ENCODE measurements around the gene WBP2.
"Not testable (repeated sequence)": the region's sequence is repeated elsewhere in the genome, so short reads cannot be mapped to it uniquely, and the experiment has no call there.

WBP2 gene

DNA sequence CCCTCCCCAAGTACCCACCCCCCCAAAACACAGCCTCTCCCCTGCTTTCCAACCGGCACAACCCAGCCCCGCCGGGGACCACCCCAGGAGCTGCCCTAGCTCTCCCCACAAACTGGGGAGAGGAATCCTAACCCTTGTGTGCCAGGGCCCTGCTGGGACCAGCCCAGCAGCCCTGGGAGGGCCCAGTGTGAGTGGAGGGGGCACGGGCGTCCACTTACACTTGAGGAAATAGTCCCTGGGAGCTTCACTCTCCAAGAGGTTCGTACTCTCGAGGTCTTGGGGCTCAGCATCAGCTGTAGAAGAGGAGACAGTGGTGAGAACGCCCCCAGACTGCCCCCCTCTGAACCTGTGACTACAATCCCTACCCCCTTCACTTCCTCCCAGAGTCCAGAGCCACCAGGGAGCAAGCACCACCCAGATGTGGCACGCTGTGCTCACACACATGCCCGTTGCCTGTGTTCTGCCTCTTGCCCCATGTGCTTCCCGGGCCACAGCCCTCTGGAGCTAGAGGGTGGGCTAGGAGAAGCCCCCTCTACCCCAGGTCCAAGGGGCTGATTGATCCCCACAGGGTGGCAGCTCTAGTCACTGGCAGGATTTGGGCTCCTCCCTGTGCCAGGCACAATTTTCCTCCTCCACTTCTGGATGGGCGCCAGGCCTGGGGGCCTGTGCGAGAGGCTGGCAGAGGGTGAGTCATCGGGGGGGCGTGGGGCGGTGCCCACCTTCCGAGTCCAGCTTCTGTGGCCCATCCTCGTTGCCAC is 20.2 kb upstream of the WBP2 start:
- Histone ChIP-seq H3K4me1 (ENCODE audit: control extremely low read depth in 1 of 4, control insufficient read depth in 4 of 4, insufficient read depth in 4 of 4, low read length in 3 of 4) (peaks cover 0 to 63% (median 53%) of the 10 kb centered on the region in 4 experiments), H3K9me3 (ENCODE audit: control extremely low read depth in 1 of 5, control insufficient read depth in 4 of 5, insufficient read depth in 2 of 5, low read depth in 1 of 5, low read length in 4 of 5) (no peaks in the 10 kb centered on the region), H3K36me3 (ENCODE audit: control insufficient read depth in 4 of 4, insufficient read depth in 4 of 4, low read length in 3 of 4) (peaks cover 0 to 16% (median 7%) of the 10 kb centered on the region in 4 experiments), H3K27ac (ENCODE audit: insufficient read depth in 1 of 2, low read depth in 1 of 2, low read length in 2 of 2, poor library complexity in 1 of 2, severe bottlenecking in 2 of 2) (no peak overlapping the region), H3K4me3 (ENCODE audit: control insufficient read depth in 1 of 7, extremely low read depth in 1 of 7, insufficient read depth in 4 of 7, low read depth in 2 of 7, low read length in 6 of 7) (peak overlapping the region in 4 of 7 experiments; percentile 51 to 83 (median 70)), H3K27me3 (replicated peaks in 2 of 5; ENCODE audit: control insufficient read depth in 4 of 5, insufficient read depth in 5 of 5, low read length in 4 of 5) (no peaks in the 10 kb centered on the region)
- POLR2A ChIA-PET, result interaction anchor here (0.6 to 1.3 kb wide), 4 partner anchors 15 to 225 kb away, joined by 3 to 4 read pairs (median 3); partner anchors contain the start of gene WBP2
- CTCF ChIA-PET, result interaction anchor here (0.9 to 13.2 kb wide), 9 partner anchors 8 to 182 kb away, joined by 3 to 214 read pairs (median 4); partner anchors contain the start of genes TRIM65, UNC13D and WBP2
- DNase-seq, result no peak
- WGBS (ENCODE audit: insufficient coverage), result 48% methylated on average over 13 of the region's 18 CpGs

DNA sequence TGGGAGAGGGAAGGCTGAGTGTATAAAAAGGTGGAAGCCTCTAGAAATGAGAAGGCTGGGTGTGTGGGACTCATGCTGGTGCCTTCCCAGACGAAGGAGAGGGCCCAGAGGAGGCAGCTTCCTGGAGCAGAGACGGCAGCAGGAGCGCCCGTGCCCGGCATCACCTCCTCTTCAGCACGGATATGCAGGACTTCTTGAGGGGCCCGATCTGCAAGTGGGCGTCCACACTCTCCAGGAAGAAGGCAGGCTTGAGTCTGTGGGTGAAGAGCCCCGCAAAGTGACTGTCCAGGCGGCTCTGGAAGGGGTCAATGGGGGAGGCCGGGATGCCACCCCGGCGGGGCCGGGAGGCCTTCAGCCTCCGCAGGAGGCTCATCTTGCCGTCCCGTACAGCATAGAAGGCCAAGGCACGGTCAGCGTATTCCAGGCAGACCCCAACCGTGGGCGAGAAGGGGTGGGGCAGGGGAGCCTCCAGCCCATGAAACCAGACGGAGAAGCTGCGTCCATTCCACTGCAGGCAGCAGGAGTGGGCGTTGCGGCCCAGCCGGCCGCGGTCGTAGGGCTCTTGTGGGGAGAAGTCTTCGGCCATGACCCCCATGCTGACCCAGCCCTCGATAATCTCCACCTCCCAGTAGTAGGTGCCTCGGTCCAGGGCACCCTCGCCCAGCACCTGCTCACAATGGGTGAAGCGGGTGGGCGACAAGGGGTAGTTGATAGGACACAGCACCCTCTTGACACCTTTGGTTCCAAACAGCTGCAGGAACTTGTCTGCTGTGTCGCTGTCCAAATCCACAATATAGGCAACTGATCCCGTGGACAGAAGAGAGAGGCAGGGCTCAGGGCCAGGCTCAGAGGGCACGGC is 19.4 kb upstream of the WBP2 start:
- WGBS (ENCODE audit: insufficient coverage), result 96% methylated on average over 23 of the region's 38 CpGs
- POLR2A ChIA-PET, result no interaction called here
- Histone ChIP-seq H3K4me3 (ENCODE audit: control insufficient read depth in 1 of 7, extremely low read depth in 1 of 7, insufficient read depth in 4 of 7, low read depth in 2 of 7, low read length in 6 of 7) (no peak overlapping the region), H3K27me3 (replicated peaks in 2 of 5; ENCODE audit: control insufficient read depth in 4 of 5, insufficient read depth in 5 of 5, low read length in 4 of 5) (no peaks in the 10 kb centered on the region), H3K27ac (ENCODE audit: insufficient read depth in 1 of 2, low read depth in 1 of 2, low read length in 2 of 2, poor library complexity in 1 of 2, severe bottlenecking in 2 of 2) (no peak overlapping the region), H3K4me1 (ENCODE audit: control extremely low read depth in 1 of 4, control insufficient read depth in 4 of 4, insufficient read depth in 4 of 4, low read length in 3 of 4) (peaks cover 0 to 63% (median 53%) of the 10 kb centered on the region in 4 experiments), H3K9me3 (ENCODE audit: control extremely low read depth in 1 of 5, control insufficient read depth in 4 of 5, insufficient read depth in 2 of 5, low read depth in 1 of 5, low read length in 4 of 5) (no peaks in the 10 kb centered on the region), H3K36me3 (ENCODE audit: control insufficient read depth in 4 of 4, insufficient read depth in 4 of 4, low read length in 3 of 4) (peaks cover 0 to 16% (median 7%) of the 10 kb centered on the region in 4 experiments)
- CTCF ChIA-PET, result interaction anchor here (1.5 to 13.2 kb wide), 4 partner anchors 15 to 31 kb away, joined by 4 to 214 read pairs (median 98); partner anchors contain the start of genes TRIM65, UNC13D and WBP2
- DNase-seq, result no peak

DNA sequence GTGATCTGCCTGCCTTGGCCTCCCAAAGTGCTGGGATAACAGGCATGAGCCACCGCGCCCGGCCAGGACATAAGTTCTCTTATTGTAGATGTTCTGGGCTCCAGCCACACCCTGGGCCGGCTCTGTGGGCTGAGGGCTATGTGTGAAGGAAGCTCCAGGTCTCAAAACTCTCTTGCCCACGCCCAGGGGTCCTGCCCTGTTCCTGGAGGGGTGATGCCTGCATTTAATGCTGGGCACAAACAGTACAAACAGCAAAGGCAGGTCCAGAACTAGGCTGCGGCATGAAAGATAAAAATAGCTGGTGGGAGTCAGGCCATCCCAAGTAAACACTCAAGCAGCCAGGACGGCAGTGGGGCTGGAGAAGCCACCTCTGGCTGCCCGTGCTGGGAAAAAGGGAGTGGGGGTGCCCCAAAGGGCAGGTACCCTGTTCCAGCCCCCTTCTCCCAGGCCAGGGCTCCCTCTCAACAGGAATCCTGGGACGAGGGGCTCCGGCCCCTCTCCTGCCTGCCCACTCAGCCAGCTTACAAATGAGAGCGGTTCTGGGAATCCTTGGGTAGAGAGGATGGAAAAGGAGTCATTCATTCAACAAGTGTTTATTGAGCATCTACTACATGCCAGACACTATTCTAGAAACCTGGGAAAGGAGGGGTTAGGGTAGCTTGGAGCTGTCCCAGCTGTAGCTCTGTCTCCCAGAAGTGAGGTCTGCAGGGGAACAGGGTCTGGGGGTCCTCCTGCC is 18.6 kb upstream of the WBP2 start:
- ChIA-PET CTCF (interaction anchor here (1.0 to 13.2 kb wide), 3 partner anchors 14 to 27 kb away, joined by 3 to 214 read pairs (median 173); partner anchors contain the start of genes TRIM65 and WBP2), POLR2A (interaction anchor here (1.1 to 1.5 kb wide), 2 partner anchors 16 to 18 kb away, joined by 3 to 6 read pairs; partner anchors contain the start of gene WBP2)
- Histone ChIP-seq H3K27ac (ENCODE audit: insufficient read depth in 1 of 2, low read depth in 1 of 2, low read length in 2 of 2, poor library complexity in 1 of 2, severe bottlenecking in 2 of 2) (no peak overlapping the region), H3K9me3 (ENCODE audit: control extremely low read depth in 1 of 5, control insufficient read depth in 4 of 5, insufficient read depth in 2 of 5, low read depth in 1 of 5, low read length in 4 of 5) (no peaks in the 10 kb centered on the region), H3K4me1 (ENCODE audit: control extremely low read depth in 1 of 4, control insufficient read depth in 4 of 4, insufficient read depth in 4 of 4, low read length in 3 of 4) (peaks cover 0 to 57% (median 48%) of the 10 kb centered on the region in 4 experiments), H3K36me3 (ENCODE audit: control insufficient read depth in 4 of 4, insufficient read depth in 4 of 4, low read length in 3 of 4) (peaks cover 0 to 16% (median 7%) of the 10 kb centered on the region in 4 experiments), H3K27me3 (replicated peaks in 2 of 5; ENCODE audit: control insufficient read depth in 4 of 5, insufficient read depth in 5 of 5, low read length in 4 of 5) (no peaks in the 10 kb centered on the region), H3K4me3 (ENCODE audit: control insufficient read depth in 1 of 7, extremely low read depth in 1 of 7, insufficient read depth in 4 of 7, low read depth in 2 of 7, low read length in 6 of 7) (no peak overlapping the region)
- DNase-seq, result no peak
- WGBS (ENCODE audit: insufficient coverage), result 91% methylated on average over 8 of the region's 11 CpGs

DNA sequence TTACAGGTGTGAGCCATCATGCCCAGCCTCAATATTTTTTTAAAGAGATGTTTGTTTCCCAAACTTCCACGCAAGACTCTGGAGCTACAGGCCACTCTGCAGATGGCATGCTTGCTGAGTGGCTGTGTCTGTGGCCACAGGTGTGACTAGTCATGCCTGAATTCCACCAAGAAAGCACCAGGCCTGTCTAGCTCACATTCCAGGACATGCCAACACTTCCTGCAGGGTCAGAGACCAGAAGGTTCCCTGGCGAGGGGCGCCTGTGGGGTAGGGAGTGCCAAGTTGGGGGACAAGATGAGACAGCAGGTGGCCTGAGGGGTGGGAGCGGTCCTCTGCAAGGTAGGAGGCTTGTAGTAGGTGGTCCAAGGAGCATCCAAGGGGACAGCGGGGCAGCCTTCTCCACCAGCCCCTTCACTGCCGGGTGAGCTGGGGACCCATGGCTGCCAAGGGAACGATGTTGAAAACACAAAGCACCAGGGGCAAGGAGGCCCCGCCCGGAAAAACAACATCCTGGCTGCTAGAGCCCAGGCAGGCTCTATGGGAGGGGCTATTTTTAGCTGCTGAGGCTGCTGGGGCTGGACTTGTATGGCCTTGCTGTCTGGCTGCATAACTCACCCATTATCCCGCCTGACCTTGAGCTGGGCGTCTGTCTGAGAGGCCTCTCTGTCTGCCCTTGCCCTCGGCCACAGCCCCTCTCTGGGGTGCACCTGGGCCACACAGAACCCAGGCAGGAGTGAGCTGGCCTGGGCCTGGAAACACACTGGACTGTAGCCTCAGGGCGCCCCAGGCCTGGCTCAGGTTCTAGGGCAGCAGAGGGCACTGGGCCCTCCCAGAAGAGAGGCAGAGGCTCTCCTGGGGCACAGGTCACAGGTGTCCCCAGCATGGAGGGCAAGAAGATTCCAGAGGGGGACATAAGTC is 17.6 kb upstream of the WBP2 start:
- peak; percentile 45 to 77 (median 76) for DNase-seq
- Histone ChIP-seq H3K27ac (ENCODE audit: insufficient read depth in 1 of 2, low read depth in 1 of 2, low read length in 2 of 2, poor library complexity in 1 of 2, severe bottlenecking in 2 of 2) (peak overlapping the region; percentile 79 to 80), H3K36me3 (ENCODE audit: control insufficient read depth in 4 of 4, insufficient read depth in 4 of 4, low read length in 3 of 4) (peaks cover 0 to 16% (median 7%) of the 10 kb centered on the region in 4 experiments), H3K4me1 (ENCODE audit: control extremely low read depth in 1 of 4, control insufficient read depth in 4 of 4, insufficient read depth in 4 of 4, low read length in 3 of 4) (peaks cover 0 to 49% (median 40%) of the 10 kb centered on the region in 4 experiments), H3K9me3 (ENCODE audit: control extremely low read depth in 1 of 5, control insufficient read depth in 4 of 5, insufficient read depth in 2 of 5, low read depth in 1 of 5, low read length in 4 of 5) (no peaks in the 10 kb centered on the region), H3K4me3 (ENCODE audit: control insufficient read depth in 1 of 7, extremely low read depth in 1 of 7, insufficient read depth in 4 of 7, low read depth in 2 of 7, low read length in 6 of 7) (peak overlapping the region in 3 of 7 experiments; percentile 6 to 45 (median 32)), H3K27me3 (replicated peaks in 2 of 5; ENCODE audit: control insufficient read depth in 4 of 5, insufficient read depth in 5 of 5, low read length in 4 of 5) (no peaks in the 10 kb centered on the region)
- ChIA-PET POLR2A (interaction anchor here (1.1 to 1.5 kb wide), 2 partner anchors 15 to 17 kb away, joined by 3 to 6 read pairs; partner anchors contain the start of gene WBP2), CTCF (interaction anchor here (0.9 to 13.2 kb wide), 9 partner anchors 8 to 116 kb away, joined by 3 to 214 read pairs (median 3); partner anchors contain the start of genes TRIM65 and WBP2)
- WGBS (ENCODE audit: insufficient coverage), result 49% methylated on average over 7 of the region's 13 CpGs

DNA sequence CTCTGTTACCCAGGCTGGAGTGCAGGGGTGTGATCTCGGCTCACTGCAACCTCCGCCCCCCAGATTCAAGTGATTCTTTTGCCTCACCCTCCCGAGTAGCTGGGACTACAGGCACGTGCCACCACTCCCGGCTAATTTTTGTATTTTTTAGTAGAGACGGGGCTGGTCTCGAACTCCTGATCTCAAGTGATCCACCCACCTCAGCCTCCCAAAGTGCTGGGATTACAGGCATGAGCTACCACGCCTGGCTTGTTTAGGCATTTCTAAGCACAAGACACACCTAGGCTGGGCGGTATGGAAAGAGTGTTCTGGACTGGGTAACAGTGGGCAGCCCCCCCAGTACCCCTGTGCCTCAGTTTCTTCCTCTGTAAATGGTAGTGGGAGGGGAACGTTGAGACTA is 15.1 kb upstream of the WBP2 start:
- WGBS (ENCODE audit: insufficient coverage), result 96% methylated on average over 8 of the region's 10 CpGs
- POLR2A ChIA-PET; H3K27me3 ChIP-seq (replicated peaks in 2 of 5; ENCODE audit: control insufficient read depth in 4 of 5, insufficient read depth in 5 of 5, low read length in 4 of 5); H3K4me3 ChIP-seq (ENCODE audit: control insufficient read depth in 1 of 7, extremely low read depth in 1 of 7, insufficient read depth in 4 of 7, low read depth in 2 of 7, low read length in 6 of 7); H3K27ac ChIP-seq (ENCODE audit: insufficient read depth in 1 of 2, low read depth in 1 of 2, low read length in 2 of 2, poor library complexity in 1 of 2, severe bottlenecking in 2 of 2); H3K9me3 ChIP-seq (ENCODE audit: control extremely low read depth in 1 of 5, control insufficient read depth in 4 of 5, insufficient read depth in 2 of 5, low read depth in 1 of 5, low read length in 4 of 5); DNase-seq: not testable (repeated sequence)
- H3K36me3 ChIP-seq (ENCODE audit: control insufficient read depth in 4 of 4, insufficient read depth in 4 of 4, low read length in 3 of 4), result peaks cover 0 to 14% (median 7%) of the 10 kb centered on the region in 4 experiments
- H3K4me1 ChIP-seq (ENCODE audit: control extremely low read depth in 1 of 4, control insufficient read depth in 4 of 4, insufficient read depth in 4 of 4, low read length in 3 of 4), result peaks cover 0 to 27% (median 18%) of the 10 kb centered on the region in 4 experiments
- CTCF ChIA-PET, result interaction anchor here (0.6 kb wide), 1 partner anchor 26 kb away, joined by 3 read pairs; no protein-coding TSS in a partner anchor

Measured in common myeloid progenitor, CD34-positive (primary cell).